ENCODE measurements around the gene MARCHF3.
A peak's percentile ranks its signal among the peaks of the same experiment; 100 is the strongest.
"Not testable (repeated sequence)": the region's sequence is repeated elsewhere in the genome, so short reads cannot be mapped to it uniquely, and the experiment has no call there.

MARCHF3 gene

DNA sequence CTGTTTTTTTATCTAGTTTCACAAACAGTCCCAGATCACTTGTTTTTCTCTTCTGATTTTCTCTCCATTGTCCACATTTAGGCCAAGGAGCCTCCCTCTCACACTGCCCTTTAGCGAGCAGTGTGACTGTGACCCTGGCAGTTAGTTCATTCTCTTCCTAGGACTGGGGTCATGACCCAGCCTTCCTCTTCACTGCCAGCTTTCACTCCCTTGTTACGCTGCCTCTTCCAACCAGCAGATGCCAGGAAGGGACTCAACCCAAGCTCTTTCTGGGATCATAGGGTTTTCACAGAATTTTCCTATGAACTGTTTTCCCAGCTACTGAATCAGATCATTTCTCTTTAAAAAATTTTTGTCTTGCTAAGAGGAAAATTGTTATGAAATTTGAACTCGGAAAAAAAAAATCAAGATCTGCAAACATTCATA is 182.5 kb downstream of the MARCHF3 start:
- DNase-seq (ENCODE audit: low read depth): no peak

DNA sequence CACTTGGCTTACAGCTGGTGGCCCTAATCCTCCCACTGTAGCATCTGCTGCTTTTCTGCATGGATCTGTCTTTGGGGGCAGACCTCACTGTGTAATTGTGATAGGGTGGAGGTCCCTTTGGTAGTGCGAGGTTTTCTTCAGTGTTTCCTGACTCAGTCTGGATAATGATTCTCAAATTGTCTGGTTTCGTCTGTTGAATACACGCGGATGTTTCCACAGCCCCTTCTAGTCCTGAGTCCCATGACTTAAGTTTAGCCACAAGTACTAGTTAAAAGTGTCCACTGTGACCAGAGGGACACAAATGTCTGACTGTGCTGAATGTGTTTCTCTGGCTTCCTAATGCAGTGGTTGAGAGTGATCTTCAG is 182.9 kb downstream of the MARCHF3 start:
- DNase-seq (ENCODE audit: low read depth): no peak

DNA sequence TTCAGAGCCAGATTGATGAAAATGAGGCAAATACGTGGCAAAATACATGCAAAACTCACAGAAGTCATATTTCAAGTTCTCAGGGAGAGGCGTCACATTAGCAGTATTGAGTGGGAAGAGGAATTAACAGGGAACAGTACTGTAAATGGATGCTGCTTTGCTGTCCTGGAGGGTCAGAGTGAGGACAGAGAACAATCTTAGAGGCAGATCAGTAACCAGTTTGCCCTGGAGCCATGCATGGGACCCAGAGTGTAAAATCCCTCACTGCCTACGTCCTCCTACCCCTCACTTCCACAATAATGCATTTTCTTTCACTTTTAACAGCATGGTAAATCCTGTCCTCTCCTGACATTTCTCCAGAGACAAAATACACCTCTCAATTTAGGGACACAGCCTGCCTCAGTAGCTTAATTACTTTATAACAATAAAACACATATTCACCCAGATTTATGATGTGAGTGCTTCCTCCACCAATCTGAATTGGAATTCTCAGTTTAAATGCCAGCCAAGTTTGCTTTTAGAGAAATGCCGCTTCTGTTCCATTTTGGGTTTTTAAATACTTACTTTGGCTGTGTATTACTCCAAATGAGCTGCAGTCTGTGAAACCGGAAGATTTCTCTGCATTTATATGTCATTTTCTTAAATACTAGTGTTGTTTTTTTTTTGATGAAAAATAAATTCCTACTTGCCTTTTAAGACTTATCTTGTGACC is 183.5 kb downstream of the MARCHF3 start:
- DNase-seq (ENCODE audit: low read depth): no peak

DNA sequence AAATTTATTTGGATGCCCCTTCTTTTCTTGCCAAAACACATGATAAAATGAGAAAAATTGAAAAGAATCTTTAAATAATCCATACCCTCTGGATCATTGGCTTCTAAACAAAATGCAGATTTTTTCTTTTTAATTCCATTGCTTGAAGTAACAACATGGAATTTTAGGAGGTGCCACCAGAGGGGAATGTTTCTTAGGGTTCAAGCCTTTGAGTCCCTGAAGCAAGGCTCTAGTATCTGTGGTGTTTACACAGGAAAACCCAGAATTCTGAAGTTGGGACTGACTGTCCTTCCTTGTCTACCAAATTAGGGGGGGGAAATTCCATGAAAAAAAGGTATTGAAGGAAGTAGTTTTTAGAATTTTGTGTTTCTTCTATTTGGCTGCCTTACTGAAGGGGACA is 184.0 kb downstream of the MARCHF3 start:
- peak; percentile 29 for DNase-seq (ENCODE audit: low read depth)

DNA sequence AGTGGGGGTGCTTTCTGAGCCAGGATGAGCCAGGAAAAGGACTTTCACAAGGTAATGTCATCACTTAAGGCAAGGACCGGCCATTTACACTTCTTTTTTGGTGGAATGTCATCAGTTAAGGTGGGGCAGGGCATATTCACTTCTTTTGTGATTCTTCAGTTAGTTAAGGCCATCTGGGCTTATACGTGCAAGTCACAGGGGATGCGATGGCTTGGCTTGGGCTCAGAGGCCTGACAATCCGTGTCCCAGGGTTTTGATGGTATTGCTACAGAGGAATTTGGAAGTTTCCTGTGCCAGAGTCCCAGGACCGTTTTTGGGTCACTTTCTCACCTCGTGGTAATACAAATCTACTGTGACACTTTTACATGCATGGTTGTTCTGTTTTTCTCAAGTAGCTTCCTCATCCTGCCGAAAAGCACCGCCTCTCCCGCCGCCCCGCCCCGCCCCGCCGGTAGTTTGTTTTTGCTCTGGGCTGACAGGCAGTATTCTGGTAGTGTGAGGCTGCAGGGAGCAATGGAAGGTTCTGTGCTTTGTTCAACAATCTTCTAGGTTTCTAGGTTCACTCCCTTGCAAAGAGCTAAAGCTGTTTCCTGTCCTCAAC is 184.8 kb downstream of the MARCHF3 start:
- DNase-seq (ENCODE audit: low read depth): not testable (repeated sequence)

DNA sequence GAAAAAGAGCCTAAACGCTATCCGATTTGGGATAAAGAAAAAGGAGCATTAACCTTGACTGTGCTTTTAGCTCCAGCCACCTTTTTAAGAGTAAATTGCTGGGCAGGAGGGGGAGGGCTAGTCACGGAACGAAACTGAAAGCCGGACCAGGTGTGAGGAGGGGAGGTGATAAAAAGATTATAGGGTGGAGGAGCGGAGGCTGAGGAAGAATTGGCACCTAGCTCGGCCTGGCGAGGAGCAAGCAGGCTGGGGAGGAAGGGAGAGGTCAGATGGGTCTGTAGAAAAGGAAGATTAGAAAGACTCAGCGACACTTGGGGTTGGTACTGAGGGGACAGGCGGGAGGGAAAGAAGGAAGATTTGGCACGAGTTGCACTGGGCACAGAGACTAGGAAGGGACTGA is 187.0 kb downstream of the MARCHF3 start:
- DNase-seq (ENCODE audit: low read depth): not testable (repeated sequence)

DNA sequence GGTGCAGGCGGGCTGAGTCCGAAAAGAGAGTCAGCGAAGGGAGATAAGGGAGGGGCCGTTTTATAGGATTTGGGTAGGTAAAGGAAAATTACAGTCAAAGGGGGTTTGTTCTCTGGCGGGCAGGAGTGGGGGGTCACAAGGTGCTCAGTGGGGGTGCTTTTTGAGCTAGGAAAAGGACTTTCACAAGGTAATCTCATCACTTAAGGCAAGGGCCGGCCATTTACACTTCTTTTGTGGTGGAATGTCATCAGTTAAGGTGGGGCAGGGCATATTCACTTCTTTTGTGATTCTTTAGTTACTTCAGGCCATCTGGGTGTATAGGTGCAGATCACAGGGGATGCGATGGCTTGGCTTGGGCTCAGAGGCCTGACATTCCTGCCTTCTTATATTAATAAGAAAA is 191.0 kb downstream of the MARCHF3 start:
- DNase-seq (ENCODE audit: low read depth): not testable (repeated sequence)

DNA sequence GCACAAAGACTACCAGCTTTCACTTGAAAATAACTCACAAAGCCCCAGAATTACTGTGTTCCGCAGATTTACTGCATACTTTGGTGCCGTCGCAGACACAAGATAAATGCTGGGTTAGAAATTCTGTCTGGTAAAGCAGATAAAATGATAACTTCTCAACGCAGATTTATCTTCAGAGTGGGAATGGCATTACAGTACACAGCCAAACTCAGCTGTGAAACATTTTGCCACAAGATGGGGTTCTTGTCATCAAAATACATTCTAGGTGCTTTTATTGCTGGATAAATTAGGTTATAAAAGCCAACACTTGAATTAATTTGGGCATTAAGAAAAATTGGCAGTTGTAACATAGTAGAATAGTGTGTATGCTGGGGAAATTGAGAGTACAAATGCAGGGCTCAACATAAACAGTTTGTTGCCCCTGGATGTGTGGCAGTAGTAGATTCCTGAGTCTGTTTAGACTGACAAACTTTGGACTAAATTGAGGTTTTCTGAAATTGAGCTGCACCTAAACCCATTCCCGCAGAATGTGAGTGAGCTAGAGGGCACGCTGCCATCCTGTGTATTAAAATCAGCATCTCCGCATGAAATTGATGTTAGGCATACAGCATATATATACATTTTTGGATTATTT is 192.3 kb downstream of the MARCHF3 start:
- DNase-seq (ENCODE audit: low read depth): peak; percentile 84

DNA sequence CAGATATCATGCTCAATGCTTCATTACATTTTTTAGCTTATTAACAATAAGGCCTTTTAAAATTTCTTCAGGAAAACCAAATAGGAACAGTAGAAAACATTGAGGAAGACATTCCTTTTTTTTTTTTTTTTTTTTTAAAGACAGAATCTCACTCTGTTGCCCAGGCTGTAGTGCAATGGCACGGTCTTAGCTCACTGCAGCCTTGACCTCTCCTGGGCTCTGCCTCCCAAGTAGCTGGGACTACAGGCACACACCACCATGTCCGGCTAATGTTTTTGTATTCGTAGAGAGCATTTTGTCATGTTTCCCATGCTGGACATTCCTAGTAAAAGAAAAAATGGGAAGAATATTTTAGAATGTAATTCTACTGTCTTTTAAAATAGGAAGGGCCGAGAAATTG is 193.1 kb downstream of the MARCHF3 start:
- no peak for DNase-seq (ENCODE audit: low read depth)

DNA sequence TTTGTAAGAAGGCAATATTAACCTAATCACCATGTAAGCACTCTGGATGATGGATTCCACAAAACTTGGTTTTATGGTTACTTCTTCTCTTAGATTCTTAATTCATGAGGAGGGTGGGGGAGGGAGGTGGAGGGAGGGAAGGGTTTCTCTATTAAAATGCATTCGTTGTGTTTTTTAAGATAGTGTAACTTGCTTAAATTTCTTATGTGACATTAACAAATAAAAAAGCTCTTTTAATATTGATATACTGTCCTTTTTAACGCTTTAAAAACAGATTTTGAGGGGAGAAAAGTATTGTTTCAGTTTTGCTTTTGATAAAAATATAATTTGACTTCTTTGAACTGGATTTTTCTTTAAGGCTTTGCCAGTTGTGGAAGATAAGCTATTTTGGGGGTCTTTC is 193.6 kb downstream of the MARCHF3 start:
- DNase-seq (ENCODE audit: low read depth): no peak

DNA sequence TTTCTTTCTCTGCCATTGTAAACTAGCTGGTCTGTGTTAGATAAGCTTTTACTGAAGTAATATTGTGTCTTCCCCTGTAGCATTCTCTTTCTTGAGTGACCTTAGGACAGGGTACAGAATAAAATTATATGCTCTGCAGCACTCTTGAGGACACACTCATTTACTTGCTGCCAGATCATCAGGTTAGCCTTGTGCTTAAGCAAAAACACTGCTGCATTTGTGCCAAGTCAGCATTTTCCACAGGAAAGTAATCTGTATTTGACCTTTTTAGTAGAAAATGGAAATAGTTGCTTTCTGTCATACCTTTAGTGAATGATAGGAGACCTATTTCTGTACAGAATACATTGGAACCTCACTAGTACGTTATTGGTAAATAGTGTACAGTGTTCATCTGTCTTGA is 199.2 kb downstream of the MARCHF3 start:
- DNase-seq (ENCODE audit: low read depth): no peak

DNA sequence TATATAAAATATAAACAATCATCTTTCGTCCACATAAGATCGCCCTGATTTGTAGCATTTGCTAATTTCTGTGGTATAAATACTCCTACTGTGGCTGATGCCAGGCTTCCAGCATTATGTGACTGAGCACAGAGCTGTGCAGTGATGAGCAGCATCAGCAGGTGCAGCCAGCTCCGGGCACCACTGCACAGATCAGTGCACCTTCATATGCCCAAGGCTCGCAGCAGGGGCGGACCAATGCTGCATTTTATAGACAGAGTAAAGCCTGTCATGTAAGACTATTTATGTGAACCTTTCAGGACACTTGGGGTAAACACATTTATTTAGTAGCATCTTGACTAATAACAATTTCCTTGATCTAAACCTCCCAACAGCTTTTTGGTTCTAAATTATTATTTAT is 200.3 kb downstream of the MARCHF3 start:
- no peak for DNase-seq (ENCODE audit: low read depth)

DNA sequence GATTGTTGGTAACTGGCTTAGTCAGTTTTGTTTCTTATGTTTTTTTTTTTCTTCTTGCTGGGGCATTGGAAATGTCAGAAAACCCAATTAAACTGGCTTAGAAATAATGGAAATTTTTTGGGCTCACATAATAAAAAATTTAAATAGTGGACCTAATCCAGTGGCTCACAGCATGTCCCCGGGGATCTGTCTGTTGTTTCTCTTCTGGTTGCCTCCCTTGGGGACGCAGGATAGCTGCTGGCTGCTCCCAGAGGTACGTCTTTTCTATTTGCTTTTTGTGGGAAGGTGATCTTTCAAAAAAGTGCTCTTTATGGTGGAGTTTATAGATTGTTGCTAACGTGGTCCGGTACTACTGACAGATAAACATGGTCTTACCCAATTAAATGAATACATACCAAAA is 201.3 kb downstream of the MARCHF3 start:
- DNase-seq (ENCODE audit: low read depth): no peak

DNA sequence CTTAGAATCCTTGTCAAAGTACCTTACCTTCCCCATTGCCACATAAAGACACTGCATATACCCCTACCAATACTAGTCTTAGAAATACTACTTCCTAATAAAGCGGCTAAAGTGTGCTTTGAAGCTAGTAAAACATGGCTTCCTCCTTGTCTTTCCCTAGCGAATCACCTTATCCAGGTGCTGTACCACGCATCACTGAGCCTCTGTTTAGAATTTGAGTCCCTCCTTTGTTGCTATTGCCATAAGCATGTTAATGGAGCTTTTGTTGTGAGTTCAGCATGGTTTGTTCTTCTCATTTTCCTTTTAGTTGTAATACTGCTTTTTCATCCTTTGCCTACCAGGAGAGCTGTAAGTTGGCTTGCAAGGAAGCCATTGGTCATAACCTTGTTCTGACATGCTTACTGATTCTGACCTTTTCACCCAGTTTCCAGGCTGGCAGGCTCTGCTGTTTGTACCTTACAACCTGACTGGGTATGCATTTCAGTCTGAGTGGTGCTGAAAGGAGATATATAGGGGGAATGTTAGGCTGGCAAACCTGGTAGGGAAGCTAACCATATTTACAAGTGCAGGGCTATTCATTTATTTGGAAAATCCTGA is 203.6 kb downstream of the MARCHF3 start:
- DNase-seq (ENCODE audit: low read depth): no peak

DNA sequence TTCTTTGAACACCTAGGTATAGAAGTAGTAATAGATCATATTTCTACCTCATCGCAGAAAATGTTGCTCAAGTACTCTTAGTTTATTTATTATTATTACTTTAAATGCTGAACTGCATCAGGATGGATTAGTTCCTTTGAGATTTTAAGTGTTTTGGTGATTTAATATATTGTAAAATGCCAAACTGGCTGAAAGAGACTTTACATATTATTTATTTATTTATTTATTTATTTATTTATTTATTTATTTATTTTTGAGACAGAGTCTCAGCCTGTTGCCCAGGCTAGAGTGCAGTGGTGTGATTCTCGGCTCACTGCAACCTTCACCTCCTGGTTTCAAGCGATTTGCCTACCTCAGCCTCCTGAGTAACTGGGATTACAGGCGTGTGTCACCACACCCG is 211.1 kb downstream of the MARCHF3 start:
- no peak for DNase-seq (ENCODE audit: low read depth)

DNA sequence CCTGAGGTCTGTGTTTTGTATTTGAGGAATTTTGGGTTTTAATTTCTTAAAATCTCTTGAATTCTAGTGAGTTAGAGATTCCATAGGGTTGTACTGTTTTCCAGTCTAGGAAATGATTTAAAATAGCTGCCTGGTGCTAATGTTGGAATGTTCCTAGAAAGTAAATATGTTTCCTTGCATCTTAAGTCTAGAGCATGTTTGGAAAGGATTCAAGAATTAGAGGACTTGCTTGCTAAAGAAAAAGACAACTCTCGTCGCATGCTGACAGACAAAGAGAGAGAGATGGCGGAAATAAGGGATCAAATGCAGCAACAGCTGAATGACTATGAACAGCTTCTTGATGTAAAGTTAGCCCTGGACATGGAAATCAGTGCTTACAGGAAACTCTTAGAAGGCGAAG is 211.6 kb downstream of the MARCHF3 start:
- DNase-seq (ENCODE audit: low read depth): no peak
